ENCODE data around the gene ATP11C. TPM values are rescaled to one million over a fixed set of nuclear protein-coding genes. Genes with fewer than 3 reads are reported as not detected.

Gene ATP11C
- total and polyA plus RNA-seq, 9 of the 15 experiments (the other 6 are each of a cell fraction or from before 2014, with no cell fraction given), result 18.2 to 42.2 (median 29.4) TPM

DNA sequence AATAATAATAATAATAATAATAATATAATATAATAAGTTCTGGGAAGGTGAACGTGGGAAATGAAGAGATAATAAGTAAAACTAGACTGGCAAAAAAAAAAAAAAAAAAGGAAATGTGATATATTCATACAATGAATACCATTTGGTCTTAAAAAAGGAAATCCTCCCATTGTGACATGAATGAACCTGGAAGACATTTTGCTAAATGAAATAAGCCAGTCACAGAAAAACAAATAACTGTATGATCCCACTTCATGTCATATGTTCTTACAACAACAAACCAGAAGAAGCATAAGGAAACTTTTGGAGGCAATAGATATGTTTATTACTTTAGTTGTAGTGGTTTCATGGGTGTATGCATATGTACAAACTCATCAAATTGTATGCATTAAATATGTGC is 63.1 kb downstream of the ATP11C start (continued):
- TF ChIP-seq BCOR (IDR thresholded peaks at IDR 0.05) (no peak), IRF1 (CRISPR knock-in tag; IDR thresholded peaks at IDR 0.05; ENCODE audit: borderline replicate concordance) (no peak), NCOA4 (IDR thresholded peaks at IDR 0.05; ENCODE audit: partially characterized antibody) (no peak), TEAD4 (IDR thresholded peaks at IDR 0.05; ENCODE audit: low read length) (no peak), TEAD4 (CRISPR knock-in tag; IDR thresholded peaks at IDR 0.05; ENCODE audit: borderline replicate concordance) (no peak), TAF15 (IDR thresholded peaks at IDR 0.05; ENCODE audit: low read depth, low read length) (no peak), ZNF24 (IDR thresholded peaks at IDR 0.05) (no peak), ZZZ3 (IDR thresholded peaks at IDR 0.05) (no peak)

GRCh38 chrX:139864640-139865039 is 68.2 kb downstream of the ATP11C start:
- H3K79me2 ChIP-seq (ENCODE audit: control insufficient read depth, insufficient read depth, low read length), result no peaks in the 10 kb centered on the region; the same call in 2 of the 3 replicates
- H3K9ac ChIP-seq (ENCODE audit: insufficient read depth in 1 of 2, low read depth in 2 of 2, low read length in 2 of 2), result no peak overlapping the region
- BruUV-seq (replicated peaks), result no TSS peak
- no peak overlapping the region for H3K4me2 ChIP-seq (ENCODE audit: insufficient read depth, low read length)
- in situ Hi-C loops (cut with MboI) (no loop called here), intact Hi-C loops (cut with micrococcal nuclease) (no loop called here)
- ATAC-seq, result no peak
- H3K36me3 ChIP-seq (ENCODE audit: control insufficient read depth, insufficient read depth, low read length), result no peaks in the 10 kb centered on the region; the same call in 2 of the 3 replicates
- H2AFZ ChIP-seq (ENCODE audit: low read depth, low read length), result no peak overlapping the region
- no peaks in the 10 kb centered on the region for H3K9me3 ChIP-seq (replicated peaks; ENCODE audit: control insufficient read depth, insufficient read depth, low read depth, low read length)
- no peak for FAIRE-seq
- DNase-seq (ENCODE audit: extremely low read depth in 1 of 4, low spot score in 3 of 4), result no peak
- no peak overlapping the region for H3K27ac ChIP-seq (ENCODE audit: extremely low read depth, low read depth, low read length)
- H3K27me3 ChIP-seq (ENCODE audit: control insufficient read depth in 2 of 2, insufficient read depth in 2 of 2, low read length in 2 of 2), result no peaks in the 10 kb centered on the region
- no peaks in the 10 kb centered on the region for H3K4me1 ChIP-seq (replicated peaks in 1 of 2; ENCODE audit: control insufficient read depth in 2 of 2, insufficient read depth in 2 of 2, low read length in 2 of 2)
- no peak overlapping the region for H3K4me3 ChIP-seq
- no peaks in the 10 kb centered on the region for H3K9me1 ChIP-seq (ENCODE audit: control insufficient read depth, insufficient read depth, low read length)
- ChIA-PET POLR2A (no interaction called here), CTCF (ENCODE audit: low intra/inter-chr PET ratio) (no interaction called here)
- WGBS (ENCODE audit: insufficient coverage, low coverage, missing lambda C conversion rate), result 94% methylated on average over 3 of the region's 3 CpGs
- H4K20me1 ChIP-seq (replicated peaks; ENCODE audit: control insufficient read depth, insufficient read depth, low read length), result no peaks in the 10 kb centered on the region
- TF ChIP-seq CBFB (CRISPR knock-in tag; IDR thresholded peaks at IDR 0.05) (no peak), SRSF3 (IDR thresholded peaks at IDR 0.05; ENCODE audit: insufficient read depth, low read length) (no peak), KDM4B (IDR thresholded peaks at IDR 0.05; ENCODE audit: borderline replicate concordance in 2 of 2, low read depth in 1 of 2) (no peak), MTA3 (IDR thresholded peaks at IDR 0.05; ENCODE audit: borderline replicate concordance) (no peak), KLF1 (tag; IDR thresholded peaks at IDR 0.05) (no peak), TAF9B (IDR thresholded peaks at IDR 0.05; ENCODE audit: partially characterized antibody) (no peak), ZNF12 (CRISPR knock-in tag; IDR thresholded peaks at IDR 0.05) (no peak), ILF3 (IDR thresholded peaks at IDR 0.05; ENCODE audit: borderline replicate concordance) (no peak), TCF7L2 (IDR thresholded peaks at IDR 0.05; ENCODE audit: low read depth, low read length) (no peak), ZBTB5 (IDR thresholded peaks at IDR 0.05) (no peak), KDM2B (CRISPR knock-in tag; IDR thresholded peaks at IDR 0.05) (no peak), ETV1 (tag; conservative IDR thresholded peaks at IDR 0.05; ENCODE audit: low read depth) (no peak)
- TF ChIP-seq, protein P1, sequence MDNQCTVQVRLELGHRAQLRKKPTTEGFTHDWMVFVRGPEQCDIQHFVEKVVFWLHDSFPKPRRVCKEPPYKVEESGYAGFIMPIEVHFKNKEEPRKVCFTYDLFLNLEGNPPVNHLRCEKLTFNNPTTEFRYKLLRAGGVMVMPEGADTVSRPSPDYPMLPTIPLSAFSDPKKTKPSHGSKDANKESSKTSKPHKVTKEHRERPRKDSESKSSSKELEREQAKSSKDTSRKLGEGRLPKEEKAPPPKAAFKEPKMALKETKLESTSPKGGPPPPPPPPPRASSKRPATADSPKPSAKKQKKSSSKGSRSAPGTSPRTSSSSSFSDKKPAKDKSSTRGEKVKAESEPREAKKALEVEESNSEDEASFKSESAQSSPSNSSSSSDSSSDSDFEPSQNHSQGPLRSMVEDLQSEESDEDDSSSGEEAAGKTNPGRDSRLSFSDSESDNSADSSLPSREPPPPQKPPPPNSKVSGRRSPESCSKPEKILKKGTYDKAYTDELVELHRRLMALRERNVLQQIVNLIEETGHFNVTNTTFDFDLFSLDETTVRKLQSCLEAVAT (IDR thresholded peaks at IDR 0.05), result no peak

Measured in K562 (cell line).